Measurements from ENCODE around the gene TEX9. TPM values are rescaled to one million over a fixed set of nuclear protein-coding genes. Genes with fewer than 3 reads are reported as not detected.
"Not testable (repeated sequence)": the region's sequence is repeated elsewhere in the genome, so short reads cannot be mapped to it uniquely, and the experiment has no call there.

Gene TEX9
- total RNA-seq, 4 donors from 2014 or later = 18.3 to 27.5 (median 24.3) TPM

DNA sequence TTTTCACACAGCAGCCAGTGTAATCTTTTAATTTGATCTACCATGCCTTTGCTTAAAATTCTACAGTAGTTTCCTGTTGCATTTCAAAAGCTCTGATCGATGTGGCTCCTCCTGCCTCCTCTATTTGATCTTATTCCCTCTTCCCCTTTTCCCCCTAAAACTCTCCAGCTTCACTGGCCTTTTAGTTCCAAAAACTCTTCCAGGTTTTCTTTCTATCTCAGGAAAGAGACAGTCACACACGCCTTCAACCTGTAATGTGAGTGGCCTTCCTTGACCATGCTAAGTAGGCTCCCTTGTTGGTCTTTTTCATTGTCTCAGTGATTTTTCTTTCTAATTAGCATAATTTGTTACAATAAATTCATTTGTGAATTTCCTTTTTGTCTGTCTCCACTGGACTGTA is 985 bp downstream of the TEX9 start:
- DNase-seq = no peak
- Histone ChIP-seq H3K36me3 (no peaks in the 10 kb centered on the region), H3K4me1 (peaks cover 0 to 4% (median 1%) of the 10 kb centered on the region in 4 donors), H3K4me3 (peak overlapping the region; percentile 46 to 64 (median 56)), H3K27ac (peak overlapping the region in 1 of 4 donors; percentile 64), H3K9me3 (no peaks in the 10 kb centered on the region), H3K27me3 (no peaks in the 10 kb centered on the region)
- TF ChIP-seq, protein P1, sequence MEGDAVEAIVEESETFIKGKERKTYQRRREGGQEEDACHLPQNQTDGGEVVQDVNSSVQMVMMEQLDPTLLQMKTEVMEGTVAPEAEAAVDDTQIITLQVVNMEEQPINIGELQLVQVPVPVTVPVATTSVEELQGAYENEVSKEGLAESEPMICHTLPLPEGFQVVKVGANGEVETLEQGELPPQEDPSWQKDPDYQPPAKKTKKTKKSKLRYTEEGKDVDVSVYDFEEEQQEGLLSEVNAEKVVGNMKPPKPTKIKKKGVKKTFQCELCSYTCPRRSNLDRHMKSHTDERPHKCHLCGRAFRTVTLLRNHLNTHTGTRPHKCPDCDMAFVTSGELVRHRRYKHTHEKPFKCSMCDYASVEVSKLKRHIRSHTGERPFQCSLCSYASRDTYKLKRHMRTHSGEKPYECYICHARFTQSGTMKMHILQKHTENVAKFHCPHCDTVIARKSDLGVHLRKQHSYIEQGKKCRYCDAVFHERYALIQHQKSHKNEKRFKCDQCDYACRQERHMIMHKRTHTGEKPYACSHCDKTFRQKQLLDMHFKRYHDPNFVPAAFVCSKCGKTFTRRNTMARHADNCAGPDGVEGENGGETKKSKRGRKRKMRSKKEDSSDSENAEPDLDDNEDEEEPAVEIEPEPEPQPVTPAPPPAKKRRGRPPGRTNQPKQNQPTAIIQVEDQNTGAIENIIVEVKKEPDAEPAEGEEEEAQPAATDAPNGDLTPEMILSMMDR (IDR thresholded peaks at IDR 0.05) = no peak
- TF ChIP-seq POLR2A (IDR thresholded peaks at IDR 0.05) = no peak

DNA sequence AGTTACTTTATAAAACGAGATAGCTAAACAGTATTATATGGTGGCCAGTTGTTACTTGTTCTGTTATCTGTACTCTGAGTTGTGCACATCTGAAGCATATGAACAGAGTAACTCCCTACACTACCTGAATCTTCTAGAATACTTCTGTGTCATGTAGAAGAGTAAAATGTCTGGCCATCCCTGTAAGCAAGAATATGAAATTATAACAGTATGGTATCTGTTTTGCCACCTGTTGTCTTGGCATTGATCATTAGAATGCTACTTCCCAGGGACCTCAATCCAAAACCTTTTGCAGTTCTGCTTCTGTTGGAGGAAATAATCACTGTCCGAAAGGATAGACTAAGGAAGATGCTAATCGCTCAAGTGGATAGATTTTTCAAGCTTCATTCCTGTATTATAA is 1.9 kb downstream of the TEX9 start:
- DNase-seq = no peak
- H3K4me1 ChIP-seq = peaks cover 0 to 4% (median 2%) of the 10 kb centered on the region in 4 donors
- TF ChIP-seq, protein P1 (IDR thresholded peaks at IDR 0.05) = no peak
- TF ChIP-seq POLR2A (IDR thresholded peaks at IDR 0.05) = no peak
- H3K9me3 ChIP-seq = no peaks in the 10 kb centered on the region
- peak overlapping the region in 1 of 4 donors; percentile 64 for H3K4me3 ChIP-seq
- no peaks in the 10 kb centered on the region for H3K36me3 ChIP-seq
- no peak overlapping the region for H3K27ac ChIP-seq
- H3K27me3 ChIP-seq = no peaks in the 10 kb centered on the region

DNA sequence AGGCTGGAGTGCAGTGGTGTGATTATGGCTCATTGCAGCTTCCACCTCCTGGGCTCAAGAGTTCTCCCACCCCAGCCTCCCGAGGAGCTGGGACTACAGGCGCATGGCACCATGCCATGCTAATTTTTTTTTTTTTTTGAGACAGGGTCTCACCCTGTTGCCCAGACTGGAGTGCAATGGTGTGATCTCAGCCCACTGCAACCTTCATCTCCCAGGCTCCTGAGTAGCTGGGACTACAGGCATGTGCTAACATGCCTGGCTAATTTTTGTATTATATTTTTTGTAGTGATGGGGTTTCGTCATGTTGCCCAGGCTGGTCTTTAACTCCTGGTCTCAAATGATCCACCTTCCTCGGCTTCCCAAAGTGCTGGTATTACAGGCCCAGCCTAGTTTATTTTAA is 4.0 kb downstream of the TEX9 start:
- H3K9me3 ChIP-seq = no peaks in the 10 kb centered on the region
- H3K4me3 ChIP-seq = no peak overlapping the region
- no peaks in the 10 kb centered on the region for H3K36me3 ChIP-seq
- no peaks in the 10 kb centered on the region for H3K27me3 ChIP-seq
- H3K4me1 ChIP-seq = peaks cover 0 to 4% (median 2%) of the 10 kb centered on the region in 4 donors
- H3K27ac ChIP-seq = peak overlapping the region in 1 of 4 donors; percentile 43
- DNase-seq = no peak
- TF ChIP-seq POLR2A (IDR thresholded peaks at IDR 0.05) = no peak
- TF ChIP-seq, protein P1 (IDR thresholded peaks at IDR 0.05) = no peak

DNA sequence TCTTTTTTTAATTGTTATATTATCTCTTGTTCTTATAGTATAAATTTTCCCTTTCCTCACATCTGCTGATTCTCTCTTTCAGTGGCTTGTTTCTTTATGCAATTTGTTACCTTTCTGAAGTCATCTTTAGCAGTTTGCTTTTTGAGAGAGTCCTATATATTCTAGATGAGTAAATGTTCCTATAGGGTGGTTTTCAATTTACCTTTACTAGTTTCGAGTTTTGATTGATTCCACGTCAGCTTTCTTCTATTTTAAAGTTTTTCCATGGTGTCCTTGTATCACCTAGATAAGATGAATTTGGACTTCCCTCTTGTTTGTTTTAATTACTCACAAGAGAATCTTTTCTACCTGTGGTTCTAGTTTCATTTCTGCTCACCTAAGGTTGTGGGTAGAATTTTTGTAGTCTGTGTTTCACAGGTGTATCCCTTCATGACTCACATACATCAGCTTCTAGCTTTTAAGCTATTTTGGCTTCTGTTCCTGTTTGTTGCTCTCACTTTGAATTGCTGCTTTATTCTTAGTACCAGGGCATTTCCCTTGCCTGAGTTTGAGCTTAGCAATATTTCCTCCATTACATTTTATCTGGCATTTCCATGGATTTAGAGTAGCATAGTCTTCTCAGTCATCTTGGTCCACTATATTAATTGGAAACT is 6.4 kb downstream of the TEX9 start:
- H3K36me3 ChIP-seq = no peaks in the 10 kb centered on the region
- peak overlapping the region in 2 of 4 donors; percentile 9 to 50 for H3K27ac ChIP-seq
- no peaks in the 10 kb centered on the region for H3K9me3 ChIP-seq
- H3K27me3 ChIP-seq = no peaks in the 10 kb centered on the region
- no peak overlapping the region for H3K4me3 ChIP-seq
- TF ChIP-seq, protein P1 (IDR thresholded peaks at IDR 0.05) = no peak
- TF ChIP-seq POLR2A (IDR thresholded peaks at IDR 0.05) = no peak
- peaks cover 0 to 4% (median 0%) of the 10 kb centered on the region in 4 donors for H3K4me1 ChIP-seq
- no peak for DNase-seq

DNA sequence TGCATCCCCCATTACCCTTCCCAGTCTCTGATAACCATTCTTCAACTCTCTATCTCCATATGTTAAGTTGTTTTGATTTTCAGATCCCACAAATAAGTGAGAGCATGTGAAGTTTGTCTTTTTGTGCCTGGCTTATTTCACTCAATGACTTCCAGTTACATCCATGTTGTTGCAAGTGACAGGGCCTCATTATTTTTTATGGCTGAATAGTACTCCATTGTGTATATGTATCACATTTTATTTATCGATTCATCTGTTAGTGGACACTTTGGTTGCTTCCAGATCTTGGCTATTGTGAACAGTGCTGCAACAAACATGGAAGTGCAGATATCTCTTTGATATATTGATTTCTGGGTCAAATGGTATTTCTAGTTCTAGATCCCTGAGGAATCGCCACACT is 9.5 kb downstream of the TEX9 start:
- H3K4me1 ChIP-seq, H3K9me3 ChIP-seq, H3K27me3 ChIP-seq, H3K36me3 ChIP-seq, H3K27ac ChIP-seq, DNase-seq, H3K4me3 ChIP-seq: not testable (repeated sequence)

DNA sequence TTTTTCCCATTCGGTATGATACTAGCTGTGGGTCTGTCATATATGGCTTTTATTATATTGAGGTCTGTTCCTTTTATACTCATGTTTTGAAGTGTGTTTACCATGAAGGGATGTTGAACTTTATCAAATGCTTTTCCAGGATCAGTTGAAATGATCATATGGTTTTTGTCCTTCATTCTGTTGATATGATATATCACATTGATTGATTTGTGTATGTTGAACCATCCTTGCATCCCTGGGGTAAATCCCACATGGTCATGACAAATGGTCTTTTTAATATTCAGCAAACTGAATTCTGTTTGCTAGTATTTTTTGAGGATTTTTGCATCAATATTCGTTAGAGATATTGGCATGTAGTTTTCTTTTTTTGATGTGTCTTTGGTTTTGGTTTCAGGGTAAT is 12.6 kb downstream of the TEX9 start:
- not testable (repeated sequence) for H3K27ac ChIP-seq, H3K4me1 ChIP-seq, H3K27me3 ChIP-seq, DNase-seq, H3K36me3 ChIP-seq, H3K4me3 ChIP-seq, H3K9me3 ChIP-seq

DNA sequence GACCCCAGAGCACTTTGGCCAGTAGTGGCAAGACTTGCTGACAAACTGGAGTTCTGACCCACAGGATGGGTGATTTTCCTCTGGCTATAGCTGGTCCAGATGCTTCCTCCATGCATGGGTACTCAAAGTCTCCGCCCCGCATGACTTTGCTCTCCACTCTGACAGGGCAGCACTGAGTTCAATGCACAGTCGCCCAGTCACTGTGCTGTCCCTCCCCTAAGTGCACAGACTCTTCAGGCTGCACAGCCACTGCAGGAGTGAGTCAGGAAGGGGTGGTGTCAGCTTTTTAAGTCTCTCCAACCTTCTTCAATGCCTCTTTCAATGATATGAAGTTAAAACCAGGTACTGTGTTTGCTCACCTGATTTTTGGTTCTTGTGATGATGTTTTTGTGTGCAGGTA is 17.8 kb downstream of the TEX9 start:
- no peaks in the 10 kb centered on the region for H3K36me3 ChIP-seq
- TF ChIP-seq, protein P1 (IDR thresholded peaks at IDR 0.05) = no peak
- no peak for TF ChIP-seq POLR2A (IDR thresholded peaks at IDR 0.05)
- no peak for DNase-seq
- no peak overlapping the region for H3K4me3 ChIP-seq
- H3K9me3 ChIP-seq = no peaks in the 10 kb centered on the region
- H3K4me1 ChIP-seq = no peaks in the 10 kb centered on the region
- H3K27me3 ChIP-seq = no peaks in the 10 kb centered on the region
- H3K27ac ChIP-seq = no peak overlapping the region

All from Peyer's patch (tissue), 4 donors.